CD4-positive, alpha-beta T cell treated with Interleukin-10 for 1 hour (primary cell): Measurements from ENCODE around the gene MBD2.

Source experiments
- DNase-seq: peaks from one replicate; pipeline ENCODE4 v3.0.0-alpha.2; 2020

Gene MBD2

GRCh38 chr18:54192900-54193299 lies 31.6 kb downstream of the MBD2 start:
- no peak for DNase-seq

DNA sequence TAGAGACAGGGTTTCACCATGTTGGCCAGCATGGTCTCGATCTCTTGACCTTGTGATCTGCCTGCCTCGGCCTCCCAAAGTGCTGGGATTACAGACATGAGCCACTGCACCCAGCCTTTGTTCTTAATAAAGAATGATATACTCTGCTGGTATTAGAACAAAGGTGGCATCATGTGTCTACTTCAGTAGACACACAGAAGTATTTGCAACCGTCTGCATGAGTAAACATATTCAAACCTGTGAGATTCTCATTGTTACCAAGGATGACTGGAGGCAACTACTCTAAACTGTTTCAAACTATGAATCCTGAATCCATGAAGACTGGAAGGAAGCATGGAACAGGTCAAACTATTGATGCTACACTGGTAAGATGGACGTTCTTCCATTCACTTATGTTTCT lies 32.1 kb downstream of the MBD2 start:
- no peak for DNase-seq

GRCh38 chr18:54191352-54191751 lies 33.1 kb downstream of the MBD2 start:
- no peak for DNase-seq

GRCh38 chr18:54187372-54187771 lies 37.1 kb downstream of the MBD2 start:
- no peak for DNase-seq

GRCh38 chr18:54184836-54185235 lies 39.6 kb downstream of the MBD2 start:
- DNase-seq: no peak

GRCh38 chr18:54183390-54183789 lies 41.1 kb downstream of the MBD2 start:
- no peak for DNase-seq

GRCh38 chr18:54181856-54182602 lies 42.4 kb downstream of the MBD2 start:
- no peak for DNase-seq

DNA sequence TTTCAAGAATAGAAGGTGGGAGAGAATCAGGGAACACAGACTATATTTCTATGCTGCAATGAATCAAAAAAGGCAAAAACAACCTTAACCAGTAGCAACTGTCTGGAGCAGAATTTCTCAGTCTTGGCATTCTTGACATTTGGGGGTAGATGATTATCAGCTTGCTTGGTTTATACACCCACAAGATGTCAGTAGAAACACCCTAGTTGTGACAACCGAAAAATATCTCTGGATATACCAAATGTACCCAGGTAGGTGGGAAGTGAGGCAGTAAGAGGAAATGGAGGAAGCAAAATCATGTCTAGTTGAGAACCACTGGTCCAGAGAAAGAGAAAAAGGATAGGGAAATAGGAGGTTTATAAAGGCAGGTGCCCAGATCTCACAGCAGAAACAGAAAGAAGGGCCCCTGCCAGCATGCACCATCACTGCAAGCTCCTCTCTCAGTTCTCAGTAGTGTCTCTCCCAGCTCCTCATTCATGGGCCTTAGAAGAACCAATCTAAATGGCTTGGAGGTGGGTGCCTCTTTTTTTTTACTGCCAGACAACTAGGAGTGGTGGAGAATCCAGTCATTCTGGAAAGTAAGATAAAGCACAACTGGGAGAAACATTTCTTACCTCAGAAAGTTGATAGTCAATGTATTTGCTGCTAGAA lies 50.4 kb downstream of the MBD2 start:
- DNase-seq: no peak

GRCh38 chr18:54173250-54173649 lies 51.2 kb downstream of the MBD2 start:
- no peak for DNase-seq

- DNase-seq: no peak
Observed at GRCh38 chr18:54169431-54170403, 54.8 kb downstream of the MBD2 start.

DNA sequence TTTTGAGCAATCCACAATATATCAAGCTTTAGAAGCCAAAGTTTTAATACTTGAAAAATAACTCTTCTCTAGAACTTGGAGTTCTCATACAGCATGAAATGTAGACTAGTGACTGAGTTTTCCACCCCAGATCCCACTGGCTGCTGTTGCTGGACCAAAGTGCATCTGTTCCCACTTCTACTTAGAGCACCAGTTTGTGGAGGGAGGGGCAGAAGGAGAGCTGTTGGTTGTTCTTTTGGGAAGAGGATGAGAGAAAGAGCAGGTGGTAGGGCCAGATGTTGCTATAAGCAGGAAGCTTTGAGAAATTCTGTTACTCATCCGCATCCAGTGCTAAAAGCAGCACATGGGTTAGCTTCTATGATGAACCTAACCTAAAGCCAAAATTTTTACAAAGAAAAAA lies 59.0 kb downstream of the MBD2 start:
- DNase-seq: no peak

GRCh38 chr18:54163453-54163852 lies 61.0 kb downstream of the MBD2 start:
- DNase-seq: no peak

- no peak for DNase-seq
Observed at GRCh38 chr18:54162431-54162830, 62.0 kb downstream of the MBD2 start.

DNA sequence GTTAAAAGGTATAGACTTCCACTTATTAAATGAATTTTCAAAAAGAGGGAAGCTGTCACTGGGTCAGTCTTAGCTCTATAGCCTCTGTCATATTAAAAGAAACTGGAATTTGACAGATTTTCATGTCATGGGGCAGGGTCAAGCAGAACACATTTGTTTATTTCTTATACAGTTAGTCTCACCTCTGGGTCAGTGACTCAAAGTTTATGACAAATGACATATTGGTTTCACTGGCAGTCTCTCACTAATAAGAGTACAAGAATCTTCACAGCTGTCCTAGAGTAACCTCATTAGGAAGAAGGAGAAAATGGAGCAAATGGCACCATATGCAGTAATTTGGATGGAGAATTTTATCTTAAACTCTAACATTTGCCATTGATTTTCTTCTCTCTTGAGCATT lies 63.2 kb downstream of the MBD2 start:
- DNase-seq: no peak

- no peak for DNase-seq
Observed at GRCh38 chr18:54159906-54160305, 64.6 kb downstream of the MBD2 start.

- no peak for DNase-seq
Observed at GRCh38 chr18:54157646-54158385, 66.7 kb downstream of the MBD2 start.

- DNase-seq: no peak
Observed at GRCh38 chr18:54155412-54155811, 69.1 kb downstream of the MBD2 start.

GRCh38 chr18:54154231-54154630 lies 70.2 kb downstream of the MBD2 start:
- no peak for DNase-seq

- DNase-seq: no peak
Observed at GRCh38 chr18:54151376-54151775, 73.1 kb downstream of the MBD2 start.

DNA sequence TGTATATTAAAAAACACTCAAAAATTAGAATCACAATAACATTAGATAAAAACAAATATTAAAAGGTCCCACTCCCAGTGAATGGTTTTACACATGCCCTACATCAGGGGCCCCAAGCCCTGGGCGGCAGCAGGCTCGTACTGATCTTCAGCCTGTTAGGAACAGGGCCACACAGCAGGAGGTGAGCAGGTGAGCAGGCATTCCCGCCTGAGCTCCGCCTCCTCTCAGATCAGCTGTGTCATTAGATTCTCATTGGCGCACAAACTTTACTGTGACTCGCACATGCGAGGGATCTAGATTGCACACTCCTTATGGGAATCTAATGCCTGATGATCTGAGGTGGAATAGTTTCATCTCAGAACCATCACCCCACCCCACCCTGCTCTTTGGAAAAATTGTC lies 74.2 kb downstream of the MBD2 start:
- no peak for DNase-seq

- no peak for DNase-seq
Observed at GRCh38 chr18:54149078-54149697, 75.3 kb downstream of the MBD2 start.

GRCh38 chr18:54148678-54149077 lies 75.8 kb downstream of the MBD2 start:
- DNase-seq: no peak
